Esophagus muscularis mucosa (tissue), 4 donors: ENCODE data around the gene EYA2. TPM values are rescaled to one million over a fixed set of nuclear protein-coding genes. Genes with fewer than 3 reads are reported as not detected.

Experiments used
- DNase-seq: peaks from one replicate; pipeline ENCODE4 v3.0.0-alpha.2; 2017; ENCODE audit errors: extremely low spot score
- H3K27ac ChIP-seq, 4 donors: fragments of 200-600 bp; sonication (generic); replicated peaks in 1 of 4; 1 replicate in 3 of 4; 2 replicates in 1 of 4; pipeline ENCODE4 v1.5.1; 2016 to 2019; ENCODE audit warnings: mild to moderate bottlenecking in 1 of 4
- H3K27me3 ChIP-seq, 4 donors: fragments of 200-600 bp; sonication (generic); one replicate each; pipeline versions ENCODE4 v1.5.1 to v1.6.0; 2016 to 2019
- H3K36me3 ChIP-seq, 4 donors: fragments of 200-600 bp; sonication (generic); one replicate each; pipeline ENCODE4 v1.5.1; 2016 to 2019
- H3K4me1 ChIP-seq, 4 donors: fragments of 200-600 bp; sonication (generic); one replicate each; pipeline ENCODE4 v1.5.1; 2016 to 2019
- H3K4me3 ChIP-seq, 4 donors: fragments of 200-600 bp; sonication (generic); 1 replicate in 2 of 4; 2 replicates in 2 of 4; pipeline ENCODE4 v1.5.1; 2016 to 2019; ENCODE audit warnings: mild to moderate bottlenecking in 4 of 4, moderate library complexity in 1 of 4
- H3K9me3 ChIP-seq, 4 donors: fragments of 200-600 bp; sonication (generic); 1 replicate in 3 of 4; 2 replicates in 1 of 4; pipeline ENCODE4 v1.5.1; 2016 to 2019
- CTCF ChIP-seq, 3 experiments: fragments of 200-600 bp in 2 of 3; fragments of 450-650 bp in 1 of 3; sonication (generic) in 2 of 3; IDR thresholded peaks; one replicate each; pipeline ENCODE4 v1.5.1; 2017 to 2019; ENCODE audit warnings: antibody characterized with exemption in 3 of 3, mild to moderate bottlenecking in 2 of 3, moderate library complexity in 1 of 3
- EP300 ChIP-seq: sonication (generic); formaldehyde crosslinking; IDR thresholded peaks from one replicate; pipeline ENCODE4 v1.6.1; 2017; ENCODE audit warnings: antibody characterized with exemption
- POLR2A ChIP-seq: fragments of 450-650 bp; IDR thresholded peaks from one replicate; pipeline ENCODE4 v1.6.1; 2017; ENCODE audit warnings: antibody characterized with exemption, moderate library complexity, mild to moderate bottlenecking, low read depth
- POLR2AphosphoS5 ChIP-seq, 2 donors: sonication (generic); formaldehyde crosslinking; IDR thresholded peaks; one replicate each; pipeline ENCODE4 v1.6.1; 2017; ENCODE audit warnings: antibody characterized with exemption in 2 of 2
- WGBS: methylation state at CpG from one replicate; pipeline ENCODE4 v1.1.5; 2018; 5-methylcytosine and 5-hydroxymethylcytosine counted together
- intact Hi-C: fragments of 100-400 bp; cut with DNase I; formaldehyde crosslinking; loops from one replicate; pipeline ENCODE4 v1.15.1; 2023
- total RNA-seq, 4 donors: library from RNA; depleted of rRNA; stranded (reverse); fragments of >200 nt; gene quantifications; one replicate each; pipeline versions ENCODE4 v1.1.0 to v1.2.1, GENCODE V29; 2016

Gene EYA2
- total RNA-seq, 4 donors from 2014 or later = 1.2 to 5.9 (median 4.2) TPM

GRCh38 chr20:46993465-46994095 lies 98.9 kb downstream of the EYA2 start:
- H3K27me3 ChIP-seq = peaks cover 0 to 23% (median 0%) of the 10 kb centered on the region in 4 donors
- TF ChIP-seq CTCF (IDR thresholded peaks at IDR 0.05) (no peak), POLR2A (no peak), EP300 (no peak), POLR2AphosphoS5 (IDR thresholded peaks at IDR 0.05) (no peak)
- 84% methylated on average over 4 of the region's 4 CpGs for WGBS
- intact Hi-C loops = no loop called here
- H3K4me1 ChIP-seq = peaks cover 0 to 15% (median 12%) of the 10 kb centered on the region in 4 donors
- no peak for DNase-seq
- no peak overlapping the region for H3K27ac ChIP-seq
- no peaks in the 10 kb centered on the region for H3K36me3 ChIP-seq
- no peaks in the 10 kb centered on the region for H3K9me3 ChIP-seq
- H3K4me3 ChIP-seq = no peak overlapping the region

GRCh38 chr20:46994341-46994740 lies 99.7 kb downstream of the EYA2 start:
- H3K4me3 ChIP-seq = no peak overlapping the region
- H3K36me3 ChIP-seq = no peaks in the 10 kb centered on the region
- H3K27me3 ChIP-seq = peaks cover 0 to 23% (median 0%) of the 10 kb centered on the region in 4 donors
- intact Hi-C loops = no loop called here
- no peaks in the 10 kb centered on the region for H3K9me3 ChIP-seq
- H3K27ac ChIP-seq = no peak overlapping the region
- no peak for DNase-seq
- TF ChIP-seq POLR2AphosphoS5 (IDR thresholded peaks at IDR 0.05) = no peak
- no peak for TF ChIP-seq EP300
- no peak for TF ChIP-seq CTCF (IDR thresholded peaks at IDR 0.05)
- no peak for TF ChIP-seq POLR2A
- WGBS = 73% methylated on average over 5 of the region's 5 CpGs
- H3K4me1 ChIP-seq = peaks cover 0 to 15% (median 12%) of the 10 kb centered on the region in 4 donors

- H3K27ac ChIP-seq = no peak overlapping the region
- H3K9me3 ChIP-seq = no peaks in the 10 kb centered on the region
- H3K4me1 ChIP-seq = peaks cover 0 to 6% (median 3%) of the 10 kb centered on the region in 4 donors
- H3K4me3 ChIP-seq = no peak overlapping the region
- DNase-seq = no peak
- intact Hi-C loops = no loop called here
- H3K36me3 ChIP-seq = no peaks in the 10 kb centered on the region
- WGBS = 85% methylated on average over 5 of the region's 5 CpGs
- TF ChIP-seq CTCF (IDR thresholded peaks at IDR 0.05) = no peak
- TF ChIP-seq EP300 = no peak
- no peak for TF ChIP-seq POLR2AphosphoS5 (IDR thresholded peaks at IDR 0.05)
- TF ChIP-seq POLR2A = no peak
- H3K27me3 ChIP-seq = peaks cover 0 to 23% (median 0%) of the 10 kb centered on the region in 4 donors
Measured at GRCh38 chr20:46995561-46996142, 101.0 kb downstream of the EYA2 start.

GRCh38 chr20:46997187-46997586 lies 102.5 kb downstream of the EYA2 start:
- WGBS = 82% methylated on average over 2 of the region's 2 CpGs
- H3K9me3 ChIP-seq = no peaks in the 10 kb centered on the region
- H3K4me3 ChIP-seq = no peak overlapping the region
- intact Hi-C loops = no loop called here
- H3K4me1 ChIP-seq = no peaks in the 10 kb centered on the region
- H3K27me3 ChIP-seq = peaks cover 0 to 24% (median 0%) of the 10 kb centered on the region in 4 donors
- no peak overlapping the region for H3K27ac ChIP-seq
- no peaks in the 10 kb centered on the region for H3K36me3 ChIP-seq
- no peak for TF ChIP-seq POLR2AphosphoS5 (IDR thresholded peaks at IDR 0.05)
- TF ChIP-seq POLR2A = no peak
- TF ChIP-seq EP300 = no peak
- TF ChIP-seq CTCF (IDR thresholded peaks at IDR 0.05) = no peak
- no peak for DNase-seq
